NCI-H1417 treated with DMSO at 0.1 percent for 48 hours (cell line): ENCODE measurements around the gene MARCKS.

Experiments
- DNase-seq: peaks from one replicate; lab custom pipeline; 2025; lab: John Stamatoyannopoulos, UW

The MARCKS gene

GRCh38 chr6:113856625-113857555 is at the start of gene MARCKS:
MARCKS (plus strand) TSS chr6:113857345; CDS start chr6:113857746, 401 bp downstream.
- DNase-seq: peak; percentile 90

GRCh38 chr6:113809826-113810225 is 47.3 kb upstream of the MARCKS start:
- DNase-seq: no peak

- DNase-seq: no peak
Observed at GRCh38 chr6:113813142-113813541, 44.0 kb upstream of the MARCKS start.

- DNase-seq: no peak
Observed at GRCh38 chr6:113818578-113818977, 38.6 kb upstream of the MARCKS start.

- no peak for DNase-seq
Observed at GRCh38 chr6:113819169-113819830, 37.8 kb upstream of the MARCKS start.

- DNase-seq: no peak
Observed at GRCh38 chr6:113820761-113821160, 36.4 kb upstream of the MARCKS start.

- no peak for DNase-seq
Observed at GRCh38 chr6:113821445-113821844, 35.7 kb upstream of the MARCKS start.

GRCh38 chr6:113823916-113824315 is 33.2 kb upstream of the MARCKS start:
- no peak for DNase-seq

GRCh38 chr6:113824411-113824810 is 32.7 kb upstream of the MARCKS start:
- DNase-seq: no peak

- no peak for DNase-seq
Observed at GRCh38 chr6:113824866-113825265, 32.3 kb upstream of the MARCKS start.

- no peak for DNase-seq
Observed at GRCh38 chr6:113825781-113826180, 31.4 kb upstream of the MARCKS start.

- no peak for DNase-seq
Observed at GRCh38 chr6:113828984-113829695, 28.0 kb upstream of the MARCKS start.

- no peak for DNase-seq
Observed at GRCh38 chr6:113829696-113830045, 27.5 kb upstream of the MARCKS start.

- DNase-seq: no peak
Observed at GRCh38 chr6:113830140-113830539, 27.0 kb upstream of the MARCKS start.

- no peak for DNase-seq
Observed at GRCh38 chr6:113833537-113833936, 23.6 kb upstream of the MARCKS start.

- no peak for DNase-seq
Observed at GRCh38 chr6:113837170-113837569, 20.0 kb upstream of the MARCKS start.

- no peak for DNase-seq
Observed at GRCh38 chr6:113842165-113842564, 15.0 kb upstream of the MARCKS start.

- DNase-seq: no peak
Observed at GRCh38 chr6:113843500-113844073, 13.6 kb upstream of the MARCKS start.

- DNase-seq: no peak
Observed at GRCh38 chr6:113846577-113846976, 10.6 kb upstream of the MARCKS start.

- DNase-seq: no peak
Observed at GRCh38 chr6:113847447-113847846, 9.7 kb upstream of the MARCKS start.

GRCh38 chr6:113848280-113848679 is 8.9 kb upstream of the MARCKS start:
- DNase-seq: no peak

- no peak for DNase-seq
Observed at GRCh38 chr6:113848811-113849210, 8.3 kb upstream of the MARCKS start.
